CD4-positive, alpha-beta T cell treated with Interleukin-10 for 1 hour (primary cell): ENCODE measurements around the gene MATN3.
"Not testable (repeated sequence)": the region's sequence is repeated elsewhere in the genome, so short reads cannot be mapped to it uniquely, and the experiment has no call there.

Experiments used
- DNase-seq: peaks from one replicate; pipeline ENCODE4 v3.0.0-alpha.2; 2020

The MATN3 gene

GRCh38 chr2:20012282-20013125 lies at the start of gene MATN3:
Gene MATN3, minus strand, starts transcription at chr2:20012668. Its CDS starts 37 bp downstream, at chr2:20012631.
- DNase-seq: no peak

- no peak for DNase-seq
Observed at GRCh38 chr2:20061940-20062339, 49.5 kb upstream of the MATN3 start.

- DNase-seq: no peak
Observed at GRCh38 chr2:20061476-20061875, 49.0 kb upstream of the MATN3 start.

GRCh38 chr2:20060106-20060505 lies 47.6 kb upstream of the MATN3 start:
- no peak for DNase-seq

- DNase-seq: no peak
Observed at GRCh38 chr2:20057268-20057667, 44.8 kb upstream of the MATN3 start.

- no peak for DNase-seq
Observed at GRCh38 chr2:20054931-20055330, 42.5 kb upstream of the MATN3 start.

GRCh38 chr2:20054119-20054518 lies 41.7 kb upstream of the MATN3 start:
- DNase-seq: no peak

- DNase-seq: no peak
Observed at GRCh38 chr2:20052861-20053281, 40.4 kb upstream of the MATN3 start.

- no peak for DNase-seq
Observed at GRCh38 chr2:20052229-20052851, 39.9 kb upstream of the MATN3 start.

- peak; percentile 99 for DNase-seq
Observed at GRCh38 chr2:20051532-20052228, 39.2 kb upstream of the MATN3 start, which contains the start of gene LAPTM4A. Gene LAPTM4A, minus strand, starts transcription at chr2:20051628. Its CDS starts 108 bp downstream, at chr2:20051520.

- DNase-seq: peak; percentile 31
Observed at GRCh38 chr2:20050646-20051531, 38.4 kb upstream of the MATN3 start.

- DNase-seq: peak; percentile 48
Observed at GRCh38 chr2:20050104-20050645, 37.7 kb upstream of the MATN3 start.

- DNase-seq: no peak
Observed at GRCh38 chr2:20049637-20050036, 37.2 kb upstream of the MATN3 start.

GRCh38 chr2:20048488-20049448 lies 36.3 kb upstream of the MATN3 start:
- no peak for DNase-seq

- DNase-seq: not testable (repeated sequence)
Observed at GRCh38 chr2:20045712-20046292, 33.3 kb upstream of the MATN3 start.

GRCh38 chr2:20044778-20045177 lies 32.3 kb upstream of the MATN3 start:
- no peak for DNase-seq

- no peak for DNase-seq
Observed at GRCh38 chr2:20042531-20042930, 30.1 kb upstream of the MATN3 start.

- no peak for DNase-seq
Observed at GRCh38 chr2:20040489-20041172, 28.2 kb upstream of the MATN3 start.

GRCh38 chr2:20037660-20038059 lies 25.2 kb upstream of the MATN3 start:
- no peak for DNase-seq
